ENCODE results near the gene IQGAP2. TPM values are rescaled to one million over a fixed set of nuclear protein-coding genes. Genes with fewer than 3 reads are reported as not detected.

IQGAP2 gene
- total and polyA plus RNA-seq, 9 of the 15 experiments (the other 6 are each of a cell fraction or from before 2014, with no cell fraction given): 8.7 to 23.2 (median 17.4) TPM

DNA sequence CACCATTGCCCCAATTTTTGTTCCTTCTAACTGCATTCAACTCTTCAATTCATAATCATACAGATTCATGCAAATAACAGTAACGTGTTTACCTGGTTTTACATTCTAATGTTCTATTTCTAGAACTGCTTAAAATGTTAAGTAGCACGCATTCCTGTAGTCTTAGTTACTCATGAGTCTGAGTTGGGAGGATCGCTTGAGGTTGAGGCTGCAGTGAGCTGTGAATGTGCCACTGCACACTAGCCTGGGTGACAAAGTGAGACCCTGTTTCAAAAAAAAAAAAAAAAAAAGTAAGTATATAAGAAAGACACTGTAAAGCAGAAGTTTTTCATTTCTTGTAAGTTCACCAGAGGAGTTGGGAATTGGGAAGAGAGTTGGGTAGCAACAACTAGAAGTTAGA, 114.2 kb downstream of the IQGAP2 start:
- no peaks in the 10 kb centered on the region for H3K36me3 ChIP-seq (ENCODE audit: control insufficient read depth, insufficient read depth, low read length)
- ChIA-PET CTCF (ENCODE audit: low intra/inter-chr PET ratio) (no interaction called here), POLR2A (no interaction called here)
- no peaks in the 10 kb centered on the region for H4K20me1 ChIP-seq (replicated peaks; ENCODE audit: control insufficient read depth, insufficient read depth, low read length)
- H3K4me2 ChIP-seq (ENCODE audit: insufficient read depth, low read length): no peak overlapping the region
- H2AFZ ChIP-seq (ENCODE audit: low read depth, low read length): no peak overlapping the region
- H3K9ac ChIP-seq (ENCODE audit: insufficient read depth in 1 of 2, low read depth in 2 of 2, low read length in 2 of 2): no peak overlapping the region
- no peak overlapping the region for H3K27ac ChIP-seq (ENCODE audit: extremely low read depth, low read depth, low read length)
- no peaks in the 10 kb centered on the region for H3K9me1 ChIP-seq (ENCODE audit: control insufficient read depth, insufficient read depth, low read length)
- no peak for FAIRE-seq
- 69% methylated on average over 3 of the region's 3 CpGs for WGBS (ENCODE audit: insufficient coverage, low coverage, missing lambda C conversion rate)
- ATAC-seq: no peak
- intact Hi-C loops (cut with micrococcal nuclease): no loop called here
- H3K9me3 ChIP-seq (replicated peaks; ENCODE audit: control insufficient read depth, insufficient read depth, low read depth, low read length): no peaks in the 10 kb centered on the region; the same call in 1 of the 2 replicates
- BruUV-seq (replicated peaks): no TSS peak
- H3K79me2 ChIP-seq (ENCODE audit: control insufficient read depth, insufficient read depth, low read length): no peaks in the 10 kb centered on the region
- no peak overlapping the region for H3K4me3 ChIP-seq
- TF ChIP-seq SAFB2 (IDR thresholded peaks at IDR 0.05; ENCODE audit: borderline replicate concordance, low read depth, low read length, severe bottlenecking) (no peak), ZNF277 (CRISPR knock-in tag; IDR thresholded peaks at IDR 0.05; ENCODE audit: borderline replicate concordance) (no peak), CCAR2 (IDR thresholded peaks at IDR 0.05; ENCODE audit: low read depth, low read length) (no peak), XRCC4 (IDR thresholded peaks at IDR 0.05; ENCODE audit: extremely low read depth, insufficient read depth, insufficient read length) (no peak), ZSCAN32 (CRISPR knock-in tag; IDR thresholded peaks at IDR 0.05) (no peak), HOMEZ (CRISPR knock-in tag; IDR thresholded peaks at IDR 0.05) (no peak), NFXL1 (CRISPR knock-in tag; IDR thresholded peaks at IDR 0.05) (no peak), FOS (IDR thresholded peaks at IDR 0.05; ENCODE audit: extremely low read depth, insufficient read length) (no peak), FIP1L1 (IDR thresholded peaks at IDR 0.05; ENCODE audit: low read depth, low read length, poor library complexity, severe bottlenecking) (no peak), POLR3G (IDR thresholded peaks at IDR 0.05; ENCODE audit: extremely low read depth, insufficient read length, insufficient replicate concordance) (no peak)
- TF ChIP-seq, protein P1, sequence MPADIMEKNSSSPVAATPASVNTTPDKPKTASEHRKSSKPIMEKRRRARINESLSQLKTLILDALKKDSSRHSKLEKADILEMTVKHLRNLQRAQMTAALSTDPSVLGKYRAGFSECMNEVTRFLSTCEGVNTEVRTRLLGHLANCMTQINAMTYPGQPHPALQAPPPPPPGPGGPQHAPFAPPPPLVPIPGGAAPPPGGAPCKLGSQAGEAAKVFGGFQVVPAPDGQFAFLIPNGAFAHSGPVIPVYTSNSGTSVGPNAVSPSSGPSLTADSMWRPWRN (IDR thresholded peaks at IDR 0.05; ENCODE audit: low read depth): no peak
- in situ Hi-C loops (cut with MboI): no loop called here
- DNase-seq (ENCODE audit: extremely low read depth in 1 of 4, low spot score in 3 of 4): no peak
- peaks cover 0 to 3% of the 10 kb centered on the region in 2 experiments; a peak in 2 of 5 replicates for H3K4me1 ChIP-seq (replicated peaks in 1 of 2; ENCODE audit: control insufficient read depth in 2 of 2, insufficient read depth in 2 of 2, low read length in 2 of 2)
- H3K27me3 ChIP-seq (ENCODE audit: control insufficient read depth in 2 of 2, insufficient read depth in 2 of 2, low read length in 2 of 2): no peaks in the 10 kb centered on the region
